ENCODE data around the gene GJC1. TPM values are rescaled to one million over a fixed set of nuclear protein-coding genes. Genes with fewer than 3 reads are reported as not detected.

The GJC1 gene
- total and polyA plus RNA-seq, 9 of the 15 experiments (the other 6 are each of a cell fraction or from before 2014, with no cell fraction given): 0.04 to 1.4 (median 0.18) TPM; not detected in 1

- TF ChIP-seq CBX1 (IDR thresholded peaks at IDR 0.05; ENCODE audit: low read depth) (no peak), BHLHE40 (IDR thresholded peaks at IDR 0.05; ENCODE audit: low read length) (peak; percentile 32), BRCA1 (IDR thresholded peaks at IDR 0.05) (no peak), BRCA1 (CRISPR knock-in tag; IDR thresholded peaks at IDR 0.05) (no peak), ATF7 (IDR thresholded peaks at IDR 0.05) (peak; percentile 17; the same call in 1 of the 2 replicates), KDM5B (IDR thresholded peaks at IDR 0.05; ENCODE audit: insufficient replicate concordance, low read depth, low read length) (peak; percentile 35), TARDBP (IDR thresholded peaks at IDR 0.05) (0 out of 2 replicates have a peak, but pooled peaks have one; percentile 33), ZNF384 (IDR thresholded peaks at IDR 0.05; ENCODE audit: low read depth, low read length) (no peak), TCF7 (IDR thresholded peaks at IDR 0.05; ENCODE audit: borderline replicate concordance) (0 out of 2 replicates have a peak, but pooled peaks have one; percentile 47), FOXK1 (CRISPR knock-in tag; IDR thresholded peaks at IDR 0.05; ENCODE audit: borderline replicate concordance) (no peak), ZNF184 (CRISPR knock-in tag; IDR thresholded peaks at IDR 0.05) (no peak), NEUROD1 (IDR thresholded peaks at IDR 0.05; ENCODE audit: borderline replicate concordance, low read depth, low read length, partially characterized antibody) (no peak), ZNF79 (CRISPR knock-in tag; IDR thresholded peaks at IDR 0.05; ENCODE audit: low read depth) (no peak), SNAPC5 (CRISPR knock-in tag; IDR thresholded peaks at IDR 0.05) (no peak), NR4A1 (CRISPR knock-in tag; IDR thresholded peaks at IDR 0.05) (no peak), NR4A1 (tag; IDR thresholded peaks at IDR 0.05) (no peak), ZZZ3 (IDR thresholded peaks at IDR 0.05) (no peak), ZC3H4 (CRISPR knock-in tag; IDR thresholded peaks at IDR 0.05; ENCODE audit: borderline replicate concordance) (no peak), TRIM28 (IDR thresholded peaks at IDR 0.05) (no peak), CHCHD3 (CRISPR knock-in tag; IDR thresholded peaks at IDR 0.05) (no peak), FOS (IDR thresholded peaks at IDR 0.05; ENCODE audit: extremely low read depth, insufficient read length) (no peak), CTBP1 (IDR thresholded peaks at IDR 0.05; ENCODE audit: borderline replicate concordance) (peak; percentile 84), ZBED1 (IDR thresholded peaks at IDR 0.05) (peak; percentile 42; the same call in 1 of the 2 replicates), YY1 (IDR thresholded peaks at IDR 0.05; ENCODE audit: borderline replicate concordance in 1 of 3, control insufficient read depth in 1 of 3, extremely low read depth in 1 of 3, insufficient read depth in 3 of 3, insufficient read length in 1 of 3, insufficient replicate concordance in 2 of 3, low read depth in 1 of 3, low read length in 2 of 3) (peak in 2 of 3 experiments; percentile 32 to 41), KLF6 (CRISPR knock-in tag; IDR thresholded peaks at IDR 0.05; ENCODE audit: borderline replicate concordance) (no peak), BCOR (IDR thresholded peaks at IDR 0.05) (peak; percentile 48; the same call in 1 of the 2 replicates), SMC3 (conservative IDR thresholded peaks at IDR 0.05; ENCODE audit: insufficient read depth, low read depth, low read length) (peak; percentile 91), CREM (IDR thresholded peaks at IDR 0.05; ENCODE audit: low read depth) (peak; percentile 56; the same call in 1 of the 2 replicates), HDAC1 (IDR thresholded peaks at IDR 0.05) (no peak)
- TF ChIP-seq, protein P1, sequence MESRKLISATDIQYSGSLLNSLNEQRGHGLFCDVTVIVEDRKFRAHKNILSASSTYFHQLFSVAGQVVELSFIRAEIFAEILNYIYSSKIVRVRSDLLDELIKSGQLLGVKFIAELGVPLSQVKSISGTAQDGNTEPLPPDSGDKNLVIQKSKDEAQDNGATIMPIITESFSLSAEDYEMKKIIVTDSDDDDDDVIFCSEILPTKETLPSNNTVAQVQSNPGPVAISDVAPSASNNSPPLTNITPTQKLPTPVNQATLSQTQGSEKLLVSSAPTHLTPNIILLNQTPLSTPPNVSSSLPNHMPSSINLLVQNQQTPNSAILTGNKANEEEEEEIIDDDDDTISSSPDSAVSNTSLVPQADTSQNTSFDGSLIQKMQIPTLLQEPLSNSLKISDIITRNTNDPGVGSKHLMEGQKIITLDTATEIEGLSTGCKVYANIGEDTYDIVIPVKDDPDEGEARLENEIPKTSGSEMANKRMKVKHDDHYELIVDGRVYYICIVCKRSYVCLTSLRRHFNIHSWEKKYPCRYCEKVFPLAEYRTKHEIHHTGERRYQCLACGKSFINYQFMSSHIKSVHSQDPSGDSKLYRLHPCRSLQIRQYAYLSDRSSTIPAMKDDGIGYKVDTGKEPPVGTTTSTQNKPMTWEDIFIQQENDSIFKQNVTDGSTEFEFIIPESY (CRISPR knock-in tag; IDR thresholded peaks at IDR 0.05): no peak
Observed at GRCh38 chr17:44774271-44775135, 55.6 kb downstream of the GJC1 start (continued).
